HepG2 (cell line): ENCODE results near the gene MTHFD2L. TPM values are rescaled to one million over a fixed set of nuclear protein-coding genes. Genes with fewer than 3 reads are reported as not detected.

ENCODE experiments used
- AKAP8 ChIP-seq: sonication (generic); formaldehyde crosslinking; IDR thresholded peaks from 2 replicates; pipeline ENCODE4 v1.5.1; 2020; ENCODE audit warnings: mild to moderate bottlenecking, missing genetic modification reagents
- ARNT2 ChIP-seq: sonication (generic); formaldehyde crosslinking; IDR thresholded peaks from 2 replicates; pipeline ENCODE4 v1.8.0; 2022; ENCODE audit warnings: mild to moderate bottlenecking, low read depth, missing genetic modification reagents, moderate library complexity
- FOSL2 ChIP-seq: sonication (generic); formaldehyde crosslinking; IDR thresholded peaks from 2 replicates; pipeline ENCODE4 v1.4.0; 2020; ENCODE audit warnings: missing genetic modification reagents
- JUN ChIP-seq: sonication (generic); formaldehyde crosslinking; IDR thresholded peaks from 2 replicates; pipeline ENCODE4 v1.4.0; 2020; ENCODE audit warnings: mild to moderate bottlenecking, missing genetic modification reagents
- MED1 ChIP-seq: sonication (generic); formaldehyde crosslinking; IDR thresholded peaks from 2 replicates; pipeline ENCODE4 v1.4.0; 2020; ENCODE audit warnings: missing genetic modification reagents
- POLR2AphosphoS2 ChIP-seq: IDR thresholded peaks from 2 replicates; pipeline ENCODE4 v1.6.1; 2011; ENCODE audit warnings: low read depth, low read length, improper control_type of control experiment
- STAG1 ChIP-seq: sonication (generic); formaldehyde crosslinking; IDR thresholded peaks from 2 replicates; pipeline ENCODE4 v1.4.0; 2020; ENCODE audit warnings: missing genetic modification reagents
- U2AF1 ChIP-seq: fragments of 200-400 bp; formaldehyde crosslinking; optimal IDR thresholded peaks from 2 replicates; pipeline ENCODE3; 2017; ENCODE audit warnings: mild to moderate bottlenecking, low read depth, low read length
- ZKSCAN8 ChIP-seq: IDR thresholded peaks from 2 replicates; pipeline ENCODE4 v1.6.1; 2016; ENCODE audit warnings: borderline replicate concordance, missing genetic modification reagents, missing compliant biosample characterization
- ZNF660 ChIP-seq: sonication (generic); formaldehyde crosslinking; IDR thresholded peaks from 2 replicates; pipeline ENCODE4 v1.5.1; 2020; ENCODE audit warnings: mild to moderate bottlenecking, low read depth, missing genetic modification reagents, borderline replicate concordance
- polyA plus RNA-seq, 8 experiments: library from polyadenylated mRNA; depleted of rRNA in 3 of 8; stranded (reverse) in 7 of 8; unstranded in 1 of 8; fragments of >200 nt; fragmentation: Illumina TruSeq in 4 of 8; extraction: Trizol in 4 of 8; gene quantifications; 2 replicates each; pipeline versions ENCODE4 v1.2.1 to v1.2.3, GENCODE V29; 2011 to 2016; ENCODE audit warnings: low read depth in 4 of 8, missing spikeins in 1 of 8, mixed read lengths in 1 of 8; ENCODE audit not compliant: insufficient read depth in 1 of 8
- total RNA-seq, 5 experiments: library from RNA; depleted of rRNA; stranded (reverse); fragments of >200 nt; fragmentation: Illumina TruSeq; extraction: Trizol; gene quantifications; 2 replicates each; pipeline ENCODE4 v1.2.3, GENCODE V29; 2016; ENCODE audit warnings: low read depth in 1 of 5
- TF ChIP-seq, protein P1 (sequence below): IDR thresholded peaks from 2 replicates; pipeline ENCODE4 v1.6.1; 2016; ENCODE audit warnings: mild to moderate bottlenecking
- TF ChIP-seq, protein P2 (sequence below): sonication (generic); formaldehyde crosslinking; IDR thresholded peaks from 2 replicates; pipeline ENCODE4 v1.4.0; 2020; ENCODE audit warnings: missing genetic modification reagents, mild to moderate bottlenecking, borderline replicate concordance
- TF ChIP-seq, protein P3 (sequence below): sonication (generic); formaldehyde crosslinking; IDR thresholded peaks from 2 replicates; pipeline ENCODE4 v1.9.0; 2021; ENCODE audit warnings: mild to moderate bottlenecking, missing genetic modification reagents
- TF ChIP-seq, protein P4 (sequence below): sonication (generic); formaldehyde crosslinking; IDR thresholded peaks from 2 replicates; pipeline ENCODE4 v1.4.0; 2020; ENCODE audit warnings: missing genetic modification reagents, borderline replicate concordance

MTHFD2L gene
- total and polyA plus RNA-seq, 2 of the 13 experiments (the other 11 are each of a cell fraction or from before 2014, with no cell fraction given) = 10.5 to 14.9 TPM

DNA sequence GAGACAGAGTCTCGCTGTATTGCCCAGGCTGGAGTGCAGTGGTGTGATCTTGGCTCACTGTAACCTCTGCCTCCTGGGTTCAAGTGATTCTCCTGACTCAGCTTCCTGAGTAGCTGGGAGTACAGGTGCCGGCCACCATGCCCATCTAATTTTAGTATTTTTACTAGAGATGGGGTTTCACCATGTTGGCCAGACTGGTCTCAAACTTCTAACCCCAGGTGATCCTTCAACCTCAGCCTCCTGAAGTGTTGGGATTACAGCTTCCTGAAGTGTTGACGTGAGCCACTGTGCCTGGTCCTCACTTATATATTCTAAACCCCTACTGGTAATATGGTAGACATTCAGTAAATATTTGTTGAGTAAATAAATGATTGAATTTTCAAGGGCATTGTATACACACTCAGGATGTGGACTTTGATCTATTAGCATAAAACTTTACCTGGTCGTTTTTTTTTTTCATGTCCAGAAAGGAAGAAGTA, 33.0 kb downstream of the MTHFD2L start (continued):
- TF ChIP-seq U2AF1 = no peak
- TF ChIP-seq, protein P1, sequence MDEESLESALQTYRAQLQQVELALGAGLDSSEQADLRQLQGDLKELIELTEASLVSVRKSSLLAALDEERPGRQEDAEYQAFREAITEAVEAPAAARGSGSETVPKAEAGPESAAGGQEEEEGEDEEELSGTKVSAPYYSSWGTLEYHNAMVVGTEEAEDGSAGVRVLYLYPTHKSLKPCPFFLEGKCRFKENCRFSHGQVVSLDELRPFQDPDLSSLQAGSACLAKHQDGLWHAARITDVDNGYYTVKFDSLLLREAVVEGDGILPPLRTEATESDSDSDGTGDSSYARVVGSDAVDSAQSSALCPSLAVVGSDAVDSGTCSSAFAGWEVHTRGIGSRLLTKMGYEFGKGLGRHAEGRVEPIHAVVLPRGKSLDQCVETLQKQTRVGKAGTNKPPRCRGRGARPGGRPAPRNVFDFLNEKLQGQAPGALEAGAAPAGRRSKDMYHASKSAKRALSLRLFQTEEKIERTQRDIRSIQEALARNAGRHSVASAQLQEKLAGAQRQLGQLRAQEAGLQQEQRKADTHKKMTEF (CRISPR knock-in tag) = peak; percentile 72; the same call in 1 of the 2 replicates
- no peak for TF ChIP-seq ZNF660 (CRISPR knock-in tag)
- TF ChIP-seq, protein P2, sequence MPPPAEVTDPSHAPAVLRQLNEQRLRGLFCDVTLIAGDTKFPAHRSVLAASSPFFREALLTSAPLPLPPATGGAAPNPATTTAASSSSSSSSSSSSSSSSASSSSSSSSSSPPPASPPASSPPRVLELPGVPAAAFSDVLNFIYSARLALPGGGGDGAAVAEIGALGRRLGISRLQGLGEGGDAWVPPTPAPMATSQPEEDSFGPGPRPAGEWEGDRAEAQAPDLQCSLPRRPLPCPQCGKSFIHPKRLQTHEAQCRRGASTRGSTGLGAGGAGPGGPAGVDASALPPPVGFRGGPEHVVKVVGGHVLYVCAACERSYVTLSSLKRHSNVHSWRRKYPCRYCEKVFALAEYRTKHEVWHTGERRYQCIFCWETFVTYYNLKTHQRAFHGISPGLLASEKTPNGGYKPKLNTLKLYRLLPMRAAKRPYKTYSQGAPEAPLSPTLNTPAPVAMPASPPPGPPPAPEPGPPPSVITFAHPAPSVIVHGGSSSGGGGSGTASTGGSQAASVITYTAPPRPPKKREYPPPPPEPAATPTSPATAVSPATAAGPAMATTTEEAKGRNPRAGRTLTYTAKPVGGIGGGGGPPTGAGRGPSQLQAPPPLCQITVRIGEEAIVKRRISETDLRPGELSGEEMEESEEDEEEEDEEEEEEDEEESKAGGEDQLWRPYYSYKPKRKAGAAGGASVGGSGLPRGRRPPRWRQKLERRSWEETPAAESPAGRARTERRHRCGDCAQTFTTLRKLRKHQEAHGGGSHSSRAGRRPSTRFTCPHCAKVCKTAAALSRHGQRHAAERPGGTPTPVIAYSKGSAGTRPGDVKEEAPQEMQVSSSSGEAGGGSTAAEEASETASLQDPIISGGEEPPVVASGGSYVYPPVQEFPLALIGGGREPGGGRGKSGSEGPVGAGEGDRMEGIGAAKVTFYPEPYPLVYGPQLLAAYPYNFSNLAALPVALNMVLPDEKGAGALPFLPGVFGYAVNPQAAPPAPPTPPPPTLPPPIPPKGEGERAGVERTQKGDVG (CRISPR knock-in tag) = no peak
- TF ChIP-seq ZKSCAN8 (CRISPR knock-in tag) = no peak
- no peak for TF ChIP-seq POLR2AphosphoS2
- TF ChIP-seq ARNT2 (CRISPR knock-in tag) = no peak
- no peak for TF ChIP-seq AKAP8 (CRISPR knock-in tag)
- TF ChIP-seq STAG1 (CRISPR knock-in tag) = no peak
- TF ChIP-seq, protein P3, sequence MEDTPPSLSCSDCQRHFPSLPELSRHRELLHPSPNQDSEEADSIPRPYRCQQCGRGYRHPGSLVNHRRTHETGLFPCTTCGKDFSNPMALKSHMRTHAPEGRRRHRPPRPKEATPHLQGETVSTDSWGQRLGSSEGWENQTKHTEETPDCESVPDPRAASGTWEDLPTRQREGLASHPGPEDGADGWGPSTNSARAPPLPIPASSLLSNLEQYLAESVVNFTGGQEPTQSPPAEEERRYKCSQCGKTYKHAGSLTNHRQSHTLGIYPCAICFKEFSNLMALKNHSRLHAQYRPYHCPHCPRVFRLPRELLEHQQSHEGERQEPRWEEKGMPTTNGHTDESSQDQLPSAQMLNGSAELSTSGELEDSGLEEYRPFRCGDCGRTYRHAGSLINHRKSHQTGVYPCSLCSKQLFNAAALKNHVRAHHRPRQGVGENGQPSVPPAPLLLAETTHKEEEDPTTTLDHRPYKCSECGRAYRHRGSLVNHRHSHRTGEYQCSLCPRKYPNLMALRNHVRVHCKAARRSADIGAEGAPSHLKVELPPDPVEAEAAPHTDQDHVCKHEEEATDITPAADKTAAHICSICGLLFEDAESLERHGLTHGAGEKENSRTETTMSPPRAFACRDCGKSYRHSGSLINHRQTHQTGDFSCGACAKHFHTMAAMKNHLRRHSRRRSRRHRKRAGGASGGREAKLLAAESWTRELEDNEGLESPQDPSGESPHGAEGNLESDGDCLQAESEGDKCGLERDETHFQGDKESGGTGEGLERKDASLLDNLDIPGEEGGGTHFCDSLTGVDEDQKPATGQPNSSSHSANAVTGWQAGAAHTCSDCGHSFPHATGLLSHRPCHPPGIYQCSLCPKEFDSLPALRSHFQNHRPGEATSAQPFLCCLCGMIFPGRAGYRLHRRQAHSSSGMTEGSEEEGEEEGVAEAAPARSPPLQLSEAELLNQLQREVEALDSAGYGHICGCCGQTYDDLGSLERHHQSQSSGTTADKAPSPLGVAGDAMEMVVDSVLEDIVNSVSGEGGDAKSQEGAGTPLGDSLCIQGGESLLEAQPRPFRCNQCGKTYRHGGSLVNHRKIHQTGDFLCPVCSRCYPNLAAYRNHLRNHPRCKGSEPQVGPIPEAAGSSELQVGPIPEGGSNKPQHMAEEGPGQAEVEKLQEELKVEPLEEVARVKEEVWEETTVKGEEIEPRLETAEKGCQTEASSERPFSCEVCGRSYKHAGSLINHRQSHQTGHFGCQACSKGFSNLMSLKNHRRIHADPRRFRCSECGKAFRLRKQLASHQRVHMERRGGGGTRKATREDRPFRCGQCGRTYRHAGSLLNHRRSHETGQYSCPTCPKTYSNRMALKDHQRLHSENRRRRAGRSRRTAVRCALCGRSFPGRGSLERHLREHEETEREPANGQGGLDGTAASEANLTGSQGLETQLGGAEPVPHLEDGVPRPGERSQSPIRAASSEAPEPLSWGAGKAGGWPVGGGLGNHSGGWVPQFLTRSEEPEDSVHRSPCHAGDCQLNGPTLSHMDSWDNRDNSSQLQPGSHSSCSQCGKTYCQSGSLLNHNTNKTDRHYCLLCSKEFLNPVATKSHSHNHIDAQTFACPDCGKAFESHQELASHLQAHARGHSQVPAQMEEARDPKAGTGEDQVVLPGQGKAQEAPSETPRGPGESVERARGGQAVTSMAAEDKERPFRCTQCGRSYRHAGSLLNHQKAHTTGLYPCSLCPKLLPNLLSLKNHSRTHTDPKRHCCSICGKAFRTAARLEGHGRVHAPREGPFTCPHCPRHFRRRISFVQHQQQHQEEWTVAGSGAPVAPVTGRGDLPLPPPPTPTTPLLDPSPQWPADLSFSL = no peak
- TF ChIP-seq, protein P4, sequence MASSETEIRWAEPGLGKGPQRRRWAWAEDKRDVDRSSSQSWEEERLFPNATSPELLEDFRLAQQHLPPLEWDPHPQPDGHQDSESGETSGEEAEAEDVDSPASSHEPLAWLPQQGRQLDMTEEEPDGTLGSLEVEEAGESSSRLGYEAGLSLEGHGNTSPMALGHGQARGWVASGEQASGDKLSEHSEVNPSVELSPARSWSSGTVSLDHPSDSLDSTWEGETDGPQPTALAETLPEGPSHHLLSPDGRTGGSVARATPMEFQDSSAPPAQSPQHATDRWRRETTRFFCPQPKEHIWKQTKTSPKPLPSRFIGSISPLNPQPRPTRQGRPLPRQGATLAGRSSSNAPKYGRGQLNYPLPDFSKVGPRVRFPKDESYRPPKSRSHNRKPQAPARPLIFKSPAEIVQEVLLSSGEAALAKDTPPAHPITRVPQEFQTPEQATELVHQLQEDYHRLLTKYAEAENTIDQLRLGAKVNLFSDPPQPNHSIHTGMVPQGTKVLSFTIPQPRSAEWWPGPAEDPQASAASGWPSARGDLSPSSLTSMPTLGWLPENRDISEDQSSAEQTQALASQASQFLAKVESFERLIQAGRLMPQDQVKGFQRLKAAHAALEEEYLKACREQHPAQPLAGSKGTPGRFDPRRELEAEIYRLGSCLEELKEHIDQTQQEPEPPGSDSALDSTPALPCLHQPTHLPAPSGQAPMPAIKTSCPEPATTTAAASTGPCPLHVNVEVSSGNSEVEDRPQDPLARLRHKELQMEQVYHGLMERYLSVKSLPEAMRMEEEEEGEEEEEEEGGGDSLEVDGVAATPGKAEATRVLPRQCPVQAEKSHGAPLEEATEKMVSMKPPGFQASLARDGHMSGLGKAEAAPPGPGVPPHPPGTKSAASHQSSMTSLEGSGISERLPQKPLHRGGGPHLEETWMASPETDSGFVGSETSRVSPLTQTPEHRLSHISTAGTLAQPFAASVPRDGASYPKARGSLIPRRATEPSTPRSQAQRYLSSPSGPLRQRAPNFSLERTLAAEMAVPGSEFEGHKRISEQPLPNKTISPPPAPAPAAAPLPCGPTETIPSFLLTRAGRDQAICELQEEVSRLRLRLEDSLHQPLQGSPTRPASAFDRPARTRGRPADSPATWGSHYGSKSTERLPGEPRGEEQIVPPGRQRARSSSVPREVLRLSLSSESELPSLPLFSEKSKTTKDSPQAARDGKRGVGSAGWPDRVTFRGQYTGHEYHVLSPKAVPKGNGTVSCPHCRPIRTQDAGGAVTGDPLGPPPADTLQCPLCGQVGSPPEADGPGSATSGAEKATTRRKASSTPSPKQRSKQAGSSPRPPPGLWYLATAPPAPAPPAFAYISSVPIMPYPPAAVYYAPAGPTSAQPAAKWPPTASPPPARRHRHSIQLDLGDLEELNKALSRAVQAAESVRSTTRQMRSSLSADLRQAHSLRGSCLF = no peak
- TF ChIP-seq FOSL2 (CRISPR knock-in tag) = peak; percentile 48
- no peak for TF ChIP-seq JUN (CRISPR knock-in tag)
- peak; percentile 67 for TF ChIP-seq MED1
